HFFc6 (cell line): ENCODE measurements around the gene CCSAP. TPM values are rescaled to one million over a fixed set of nuclear protein-coding genes. Genes with fewer than 3 reads are reported as not detected.

Experiments
- DNase-seq: peaks from one replicate; pipeline ENCODE4 v3.0.0-alpha.2; 2018
- H3K27ac Mint-ChIP-seq: 2 replicates; pipeline ENCODE4 v1.8.0; 2020; ENCODE audit warnings: mild to moderate bottlenecking, mixed read lengths
- H3K27me3 Mint-ChIP-seq: 2 replicates; pipeline ENCODE4 v1.8.0; 2021; ENCODE audit warnings: mild to moderate bottlenecking, moderate library complexity, mixed read lengths; ENCODE audit not compliant: insufficient read depth
- H3K36me3 Mint-ChIP-seq: 2 replicates; pipeline ENCODE4 v1.8.0; 2021; ENCODE audit warnings: low read depth, mixed read lengths
- H3K4me1 Mint-ChIP-seq: 2 replicates; pipeline ENCODE4 v1.8.0; 2020; ENCODE audit warnings: low read depth, mixed read lengths
- H3K4me3 Mint-ChIP-seq: 2 replicates; pipeline ENCODE4 v1.8.0; 2020; ENCODE audit warnings: mild to moderate bottlenecking, moderate library complexity, mixed read lengths
- H3K9me3 Mint-ChIP-seq: 2 replicates; pipeline ENCODE4 v1.8.0; 2020; ENCODE audit warnings: mild to moderate bottlenecking, mixed read lengths
- total RNA-seq, 6 experiments: library from RNA; stranded (reverse); fragmentation: NEBNext Ultra II Directional; extraction: Animal tissue kit (Norgen Biotek cat#: 25700); gene quantifications; 2 replicates in 1 of 6; 3 replicates in 5 of 6; pipeline ENCODE4 v1.2.3, GENCODE V29; 2021
- TF ChIP-seq, protein P1 (sequence below): fragments of 200-600 bp; sonication (generic); IDR thresholded peaks from 2 replicates; pipeline ENCODE4 v1.5.0; 2021; ENCODE audit warnings: antibody characterized with exemption, mild to moderate bottlenecking

CCSAP gene
- total RNA-seq, 6 experiments from 2014 or later: 4.6 to 6.4 (median 5.7) TPM

DNA sequence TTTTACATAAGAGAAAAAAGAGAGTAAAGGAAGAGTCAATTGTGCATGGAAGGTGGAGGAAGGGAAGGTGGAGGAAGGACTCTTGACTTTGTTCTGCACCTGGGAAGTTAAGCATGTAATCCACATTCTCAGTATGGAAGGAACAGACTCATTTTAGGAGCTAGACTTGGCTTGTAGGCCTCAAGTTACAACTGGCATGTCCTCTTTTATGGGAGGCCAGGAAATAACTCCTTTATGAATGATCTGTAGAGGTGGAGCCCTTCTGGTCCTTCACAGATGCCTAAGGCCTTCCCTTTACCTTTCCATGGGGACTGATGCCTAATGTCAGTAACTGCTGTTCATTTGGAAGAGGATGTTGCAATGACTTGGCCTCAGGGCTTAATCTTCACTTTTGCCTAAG, 29.4 kb upstream of the CCSAP start:
- TF ChIP-seq, protein P1, sequence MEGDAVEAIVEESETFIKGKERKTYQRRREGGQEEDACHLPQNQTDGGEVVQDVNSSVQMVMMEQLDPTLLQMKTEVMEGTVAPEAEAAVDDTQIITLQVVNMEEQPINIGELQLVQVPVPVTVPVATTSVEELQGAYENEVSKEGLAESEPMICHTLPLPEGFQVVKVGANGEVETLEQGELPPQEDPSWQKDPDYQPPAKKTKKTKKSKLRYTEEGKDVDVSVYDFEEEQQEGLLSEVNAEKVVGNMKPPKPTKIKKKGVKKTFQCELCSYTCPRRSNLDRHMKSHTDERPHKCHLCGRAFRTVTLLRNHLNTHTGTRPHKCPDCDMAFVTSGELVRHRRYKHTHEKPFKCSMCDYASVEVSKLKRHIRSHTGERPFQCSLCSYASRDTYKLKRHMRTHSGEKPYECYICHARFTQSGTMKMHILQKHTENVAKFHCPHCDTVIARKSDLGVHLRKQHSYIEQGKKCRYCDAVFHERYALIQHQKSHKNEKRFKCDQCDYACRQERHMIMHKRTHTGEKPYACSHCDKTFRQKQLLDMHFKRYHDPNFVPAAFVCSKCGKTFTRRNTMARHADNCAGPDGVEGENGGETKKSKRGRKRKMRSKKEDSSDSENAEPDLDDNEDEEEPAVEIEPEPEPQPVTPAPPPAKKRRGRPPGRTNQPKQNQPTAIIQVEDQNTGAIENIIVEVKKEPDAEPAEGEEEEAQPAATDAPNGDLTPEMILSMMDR: no peak
- H3K27ac Mint-ChIP-seq: no peak overlapping the region
- peaks cover 11% of the 10 kb centered on the region for H3K27me3 Mint-ChIP-seq
- no peaks in the 10 kb centered on the region for H3K36me3 Mint-ChIP-seq
- no peaks in the 10 kb centered on the region for H3K9me3 Mint-ChIP-seq
- H3K4me3 Mint-ChIP-seq: no peak overlapping the region
- DNase-seq: no peak
- peaks cover 10% of the 10 kb centered on the region for H3K4me1 Mint-ChIP-seq

DNA sequence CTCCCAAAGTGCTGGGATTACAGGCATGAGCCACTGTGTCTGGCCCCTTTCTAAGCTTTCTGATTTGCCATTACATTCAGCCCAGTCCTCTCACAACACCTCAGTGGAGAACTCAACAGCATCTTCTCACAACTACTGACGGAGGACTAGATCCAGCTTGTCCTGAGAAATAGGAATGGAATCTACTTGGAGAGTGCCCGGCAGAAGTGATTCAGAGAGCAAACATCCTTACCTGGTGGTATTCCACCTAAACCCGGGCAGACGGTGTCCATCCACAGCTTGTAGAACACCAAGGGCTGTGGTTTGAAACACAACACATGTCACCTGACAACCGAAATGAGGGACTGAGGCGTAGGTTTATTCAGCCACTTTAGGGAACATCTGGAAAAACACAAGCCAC, 28.8 kb upstream of the CCSAP start:
- DNase-seq: no peak
- Mint-ChIP-seq H3K9me3 (no peaks in the 10 kb centered on the region), H3K27me3 (peaks cover 9% of the 10 kb centered on the region)

DNA sequence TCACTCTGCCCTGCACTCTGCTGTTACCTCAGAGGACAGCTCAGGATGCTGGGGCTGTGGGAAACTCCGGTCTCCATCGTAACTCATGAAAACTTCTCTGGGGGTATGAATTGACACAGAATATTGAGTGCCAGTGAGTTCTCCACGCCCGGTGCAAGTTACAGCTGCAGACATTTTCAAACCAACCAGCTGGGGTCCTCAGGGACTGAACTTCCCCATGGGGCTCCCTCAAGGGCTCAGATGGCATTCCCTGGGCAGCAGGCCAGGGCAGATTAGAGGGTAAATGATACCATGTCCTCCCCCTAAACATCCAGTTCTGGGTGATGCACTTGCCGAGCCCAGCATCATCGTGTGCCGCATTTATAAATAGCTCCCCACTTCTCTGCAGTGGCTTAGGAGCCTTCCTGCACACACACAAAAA, 27.8 kb upstream of the CCSAP start:
- H3K4me1 Mint-ChIP-seq: peaks cover 10% of the 10 kb centered on the region
- peaks cover 11% of the 10 kb centered on the region for H3K27me3 Mint-ChIP-seq
- H3K4me3 Mint-ChIP-seq: no peak overlapping the region
- no peaks in the 10 kb centered on the region for H3K36me3 Mint-ChIP-seq
- DNase-seq: no peak
- H3K27ac Mint-ChIP-seq: no peak overlapping the region
- TF ChIP-seq, protein P1: no peak
- H3K9me3 Mint-ChIP-seq: no peaks in the 10 kb centered on the region

More for the DNA sequence above, 28.8 kb upstream of the CCSAP start:
- H3K27ac Mint-ChIP-seq: no peak overlapping the region
- no peaks in the 10 kb centered on the region for H3K36me3 Mint-ChIP-seq
- peaks cover 10% of the 10 kb centered on the region for H3K4me1 Mint-ChIP-seq
- H3K4me3 Mint-ChIP-seq: no peak overlapping the region
- TF ChIP-seq, protein P1: no peak

DNA sequence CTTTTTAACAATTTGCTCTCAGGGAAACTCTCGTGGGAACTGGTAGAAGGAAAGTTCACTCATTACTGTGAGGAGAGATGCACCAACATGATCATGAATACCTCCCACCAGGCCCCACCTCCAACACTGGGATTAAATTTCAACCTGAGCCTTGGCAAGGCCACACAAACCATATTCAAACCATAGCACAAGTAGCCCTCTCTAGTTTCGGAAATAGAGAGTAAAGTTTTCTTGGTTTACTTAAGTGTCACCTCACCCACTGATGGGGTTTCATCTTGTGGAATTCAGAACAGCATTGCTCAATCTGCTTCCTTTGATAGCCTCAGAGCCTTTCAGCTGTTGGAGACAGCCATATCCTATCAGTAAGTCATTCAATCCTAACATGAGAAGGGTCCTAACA, 25.5 kb upstream of the CCSAP start:
- Mint-ChIP-seq H3K27ac (no peak overlapping the region), H3K36me3 (no peaks in the 10 kb centered on the region), H3K27me3 (peaks cover 16% of the 10 kb centered on the region), H3K4me1 (peaks cover 18% of the 10 kb centered on the region), H3K9me3 (no peaks in the 10 kb centered on the region), H3K4me3 (no peak overlapping the region)
- TF ChIP-seq, protein P1: no peak
- no peak for DNase-seq

DNA sequence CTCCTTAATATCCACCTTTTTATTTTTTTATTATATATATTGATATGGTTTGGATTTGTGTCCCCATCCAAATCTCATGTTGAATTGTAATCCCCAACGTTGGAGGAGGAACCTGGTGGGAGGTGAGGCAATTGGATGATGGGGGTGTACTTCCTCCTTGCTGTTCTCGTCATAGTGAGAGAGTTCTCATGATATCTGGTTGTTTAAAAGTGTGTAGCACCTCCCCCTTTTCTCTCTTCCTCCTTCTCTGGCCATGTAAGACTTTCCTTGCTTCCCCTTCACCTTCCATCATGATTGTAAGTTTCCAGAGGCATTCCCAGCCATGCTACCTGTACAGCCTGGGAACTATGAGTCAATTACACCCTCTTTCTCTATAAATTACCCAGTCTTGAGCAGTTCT, 22.7 kb upstream of the CCSAP start:
- Mint-ChIP-seq H3K27me3 (peaks cover 19% of the 10 kb centered on the region), H3K4me1 (peaks cover 11% of the 10 kb centered on the region)

More for the DNA sequence above, 22.7 kb upstream of the CCSAP start:
- DNase-seq: no peak
- Mint-ChIP-seq H3K36me3 (no peaks in the 10 kb centered on the region), H3K9me3 (no peaks in the 10 kb centered on the region), H3K4me3 (no peak overlapping the region), H3K27ac (no peak overlapping the region)
- TF ChIP-seq, protein P1: no peak
